GOT3 (cell line): ENCODE results near the gene FAM118B.
A peak's percentile ranks its signal among the peaks of the same experiment; 100 is the strongest.

ENCODE experiments used
- DNase-seq: peaks from one replicate; lab custom pipeline; 2025; ENCODE audit warnings: mixed read lengths; lab: John Stamatoyannopoulos, UW

Gene FAM118B

GRCh38 chr11:126211236-126212088 is at the start of gene FAM118B, which contains the start of gene RPUSD4:
TSS of gene FAM118B (plus strand) at chr11:126211782. CDS start at chr11:126235002, 23,220 bp downstream.
TSS of gene RPUSD4 (minus strand) at chr11:126211650. CDS start at chr11:126211638, 12 bp downstream.
- peak; percentile 69 for DNase-seq

GRCh38 chr11:126162306-126163030 is 49.1 kb upstream of the FAM118B start:
- no peak for DNase-seq

GRCh38 chr11:126163074-126163700 is 48.4 kb upstream of the FAM118B start:
- peak; percentile 34 for DNase-seq

GRCh38 chr11:126163779-126164178 is 47.8 kb upstream of the FAM118B start:
- no peak for DNase-seq

GRCh38 chr11:126164781-126165180 is 46.8 kb upstream of the FAM118B start:
- no peak for DNase-seq

- no peak for DNase-seq
Observed at GRCh38 chr11:126165311-126165720, 46.3 kb upstream of the FAM118B start.

- DNase-seq: no peak
Observed at GRCh38 chr11:126165757-126166156, 45.8 kb upstream of the FAM118B start.

- DNase-seq: no peak
Observed at GRCh38 chr11:126166413-126166812, 45.2 kb upstream of the FAM118B start.

GRCh38 chr11:126167488-126167887 is 44.1 kb upstream of the FAM118B start:
- DNase-seq: no peak

GRCh38 chr11:126169291-126169690 is 42.3 kb upstream of the FAM118B start:
- no peak for DNase-seq

- no peak for DNase-seq
Observed at GRCh38 chr11:126172596-126173038, 39.0 kb upstream of the FAM118B start.

GRCh38 chr11:126173257-126173656 is 38.3 kb upstream of the FAM118B start:
- no peak for DNase-seq

GRCh38 chr11:126174816-126175215 is 36.8 kb upstream of the FAM118B start:
- DNase-seq: no peak

GRCh38 chr11:126175393-126175792 is 36.2 kb upstream of the FAM118B start:
- no peak for DNase-seq

- no peak for DNase-seq
Observed at GRCh38 chr11:126176853-126177470, 34.6 kb upstream of the FAM118B start.

GRCh38 chr11:126181939-126182730 is 29.4 kb upstream of the FAM118B start:
- DNase-seq: no peak

GRCh38 chr11:126182787-126183445 is 28.7 kb upstream of the FAM118B start:
- DNase-seq: no peak

- no peak for DNase-seq
Observed at GRCh38 chr11:126185259-126186024, 26.1 kb upstream of the FAM118B start.

GRCh38 chr11:126186025-126186698 is 25.4 kb upstream of the FAM118B start:
- DNase-seq: no peak
